K562 (cell line): ENCODE results near the gene PIK3CD. TPM values are rescaled to one million over a fixed set of nuclear protein-coding genes. Genes with fewer than 3 reads are reported as not detected.

Source experiments
- ATAC-seq: fragments of 200-7000 bp; cut with Tn5 transposase; 3 replicates; pipeline ENCODE4 v1.9.1; 2020; ENCODE audit warnings: moderate library complexity
- BruUV-seq: library from RNA; stranded (reverse); fragments of 400-500 nt; replicated peaks from 2 replicates; lab custom pipeline; 2021; lab: Mats Ljungman, UMichigan
- CTCF ChIA-PET: fragments of 300-600 bp; formaldehyde crosslinking; extraction: SDS; loops from one replicate; lab custom pipeline; 2021; ENCODE audit warnings: low intra/inter-chr PET ratio; lab: Yijun Ruan, JAX
- POLR2A ChIA-PET: fragments of 300-600, 350-650 bp; sonication (Branson Sonifier 250); formaldehyde crosslinking; extraction: SDS; loops from one replicate; lab custom pipeline; 2021; ENCODE audit warnings: antibody characterized with exemption, inconsistent platforms; lab: Yijun Ruan, JAX
- DNase-seq, 4 experiments: peaks; one replicate each; pipeline versions ENCODE4 v3.0.0 to v3.0.0-alpha.2; 2011 to 2018; ENCODE audit warnings: low spot score in 3 of 4, mixed read lengths in 3 of 4; ENCODE audit errors: extremely low read depth in 1 of 4
- FAIRE-seq: peaks from 2 replicates; lab custom pipeline; 2011; peaks lifted over from hg19 to GRCh38; lab: Jason Lieb, UNC
- H2AFZ ChIP-seq: 2 replicates; pipeline ENCODE4 v1.6.0; 2011; ENCODE audit warnings: low read depth, low read length, control low read depth, inconsistent platforms
- H3K27ac ChIP-seq: fragments of 200-600 bp; 3 replicates; pipeline ENCODE4 v1.8.0; 2011; ENCODE audit warnings: low read depth, mild to moderate bottlenecking, control low read depth, inconsistent platforms, low read length, moderate library complexity, mixed read lengths; ENCODE audit errors: extremely low read depth
- H3K27me3 ChIP-seq, 2 experiments: fragments of 300-600 bp in 1 of 2; 2 replicates in 1 of 2; 3 replicates in 1 of 2; pipeline versions ENCODE4 v1.6.0 to v1.8.0; 2011; ENCODE audit warnings: inconsistent platforms in 2 of 2, low read length in 2 of 2, mild to moderate bottlenecking in 1 of 2, mixed read lengths in 1 of 2, moderate library complexity in 1 of 2; ENCODE audit not compliant: control insufficient read depth in 2 of 2, insufficient read depth in 2 of 2
- H3K36me3 ChIP-seq: fragments of 300-600 bp; 3 replicates; pipeline ENCODE4 v1.8.0; 2011; ENCODE audit warnings: mild to moderate bottlenecking, low read length, inconsistent platforms; ENCODE audit not compliant: control insufficient read depth, insufficient read depth
- H3K4me1 ChIP-seq, 2 experiments: fragments of 200-600 bp in 1 of 2; replicated peaks in 1 of 2; 2 replicates in 1 of 2; 3 replicates in 1 of 2; pipeline versions ENCODE4 v1.5.1 to v1.8.0; 2011; ENCODE audit warnings: inconsistent platforms in 2 of 2, low read length in 2 of 2, mild to moderate bottlenecking in 1 of 2, mixed read lengths in 1 of 2, moderate library complexity in 1 of 2; ENCODE audit not compliant: control insufficient read depth in 2 of 2, insufficient read depth in 2 of 2
- H3K4me2 ChIP-seq: 2 replicates; pipeline ENCODE4 v1.6.1; 2011; ENCODE audit warnings: low read length, control low read depth, inconsistent platforms, mixed read lengths; ENCODE audit not compliant: insufficient read depth
- H3K4me3 ChIP-seq: fragments of 200-600 bp; sonication (generic), shearing (Covaris generic); 2 replicates; pipeline ENCODE4 v1.5.1; 2016; ENCODE audit warnings: control low read depth, inconsistent platforms
- H3K79me2 ChIP-seq: fragments of 200-600 bp; 3 replicates; pipeline ENCODE4 v1.8.0; 2011; ENCODE audit warnings: low read length, inconsistent platforms; ENCODE audit not compliant: control insufficient read depth, insufficient read depth
- H3K9ac ChIP-seq, 2 experiments: 2 replicates each; pipeline versions ENCODE4 v1.6.0 to v1.6.1; 2011; ENCODE audit warnings: low read depth in 2 of 2, low read length in 2 of 2, control low read depth in 1 of 2, inconsistent platforms in 1 of 2, mild to moderate bottlenecking in 1 of 2, mixed read lengths in 1 of 2; ENCODE audit not compliant: insufficient read depth in 1 of 2
- H3K9me1 ChIP-seq: one replicate; pipeline ENCODE4 v1.6.0; 2011; ENCODE audit warnings: inconsistent platforms, mild to moderate bottlenecking, low read length, moderate library complexity; ENCODE audit not compliant: control insufficient read depth, insufficient read depth
- H3K9me3 ChIP-seq: replicated peaks from 2 replicates; pipeline ENCODE4 v1.5.1; 2011; ENCODE audit warnings: low read depth, low read length, inconsistent platforms; ENCODE audit not compliant: control insufficient read depth, insufficient read depth
- H4K20me1 ChIP-seq: replicated peaks from 2 replicates; pipeline ENCODE4 v1.6.1; 2011; ENCODE audit warnings: low read length, inconsistent platforms, mixed read lengths; ENCODE audit not compliant: control insufficient read depth, insufficient read depth
- BCOR ChIP-seq: fragments of 450-650 bp; IDR thresholded peaks from 2 replicates; pipeline ENCODE4 v1.6.1; 2016
- MBD1 ChIP-seq: fragments of 250-450 bp; sonication (Bioruptor Pico); IDR thresholded peaks from 2 replicates; pipeline ENCODE4 v1.8.0; 2022; ENCODE audit warnings: inconsistent platforms
- RBM25 ChIP-seq: fragments of 200-400 bp; formaldehyde crosslinking; IDR thresholded peaks from 2 replicates; pipeline ENCODE4 v1.6.1; 2018; ENCODE audit warnings: low read length, low read depth, moderate library complexity; ENCODE audit not compliant: severe bottlenecking
- ZNF121 ChIP-seq: sonication (generic); formaldehyde crosslinking; conservative IDR thresholded peaks from 2 replicates; pipeline ENCODE4 v1.8.0; 2022; ENCODE audit warnings: missing genetic modification reagents
- ZNF561 ChIP-seq: fragments of 450-650 bp; formaldehyde crosslinking; conservative IDR thresholded peaks from 2 replicates; pipeline ENCODE4 v1.4.0; 2020; ENCODE audit warnings: mild to moderate bottlenecking, moderate library complexity
- WGBS: fragments of 100-300 bp; shearing (Covaris generic); methylation state at CpG from one replicate; pipeline ENCODE4 v1.1.6; 2016; ENCODE audit warnings: low coverage, mixed read lengths; ENCODE audit not compliant: insufficient coverage; ENCODE audit errors: missing lambda C conversion rate; 5-methylcytosine and 5-hydroxymethylcytosine counted together
- in situ Hi-C: fragments of 300-500 bp; cut with MboI; formaldehyde crosslinking; loops from 4 replicates; pipeline ENCODE4 v1.15.0; 2018; ENCODE audit warnings: inconsistent platforms, mixed read lengths
- intact Hi-C: fragments of 100-400 bp; cut with micrococcal nuclease; formaldehyde crosslinking; loops from 2 replicates; pipeline ENCODE4 v1.14.2; 2022
- polyA plus RNA-seq, 8 experiments: library from polyadenylated mRNA; depleted of rRNA in 4 of 8; stranded (reverse) in 5 of 8; unstranded in 3 of 8; fragments of >200 nt; fragmentation: Nextera tagmentation in 2 of 8; fragmentation: Illumina TruSeq in 1 of 8; extraction: Ambion mirVana in 2 of 8; extraction: Trizol in 1 of 8; gene quantifications; 2 replicates each; pipeline versions ENCODE4 v1.2.1 to v1.2.3, GENCODE V29; 2011 to 2014; ENCODE audit warnings: inconsistent platforms in 1 of 8, missing spikeins in 1 of 8
- total RNA-seq, 7 experiments: library from RNA; depleted of rRNA in 6 of 7; stranded (reverse); fragments of >200 nt in 6 of 7; fragmentation: Illumina TruSeq in 2 of 7; extraction: Trizol in 2 of 7; gene quantifications; 2 replicates each; pipeline versions ENCODE4 v1.2.1 to v1.2.3, GENCODE V29; 2011 to 2021; ENCODE audit warnings: low replicate concordance in 1 of 7

Gene PIK3CD
- total and polyA plus RNA-seq, 9 of the 15 experiments (the other 6 are each of a cell fraction or from before 2014, with no cell fraction given), result 1.8 to 20.8 (median 7.2) TPM

- ChIA-PET POLR2A (no interaction called here), CTCF (no interaction called here)
- ATAC-seq (no peak), FAIRE-seq (no peak), DNase-seq (no peak)
- Histone ChIP-seq H3K36me3 (peaks cover 4% of the 10 kb centered on the region; the same call in 2 of the 3 replicates), H2AFZ (peak overlapping the region; percentile 89), H3K4me3 (peak overlapping the region; percentile 51), H3K4me2 (peak overlapping the region; percentile 52), H4K20me1 (no peaks in the 10 kb centered on the region), H3K9me3 (no peaks in the 10 kb centered on the region), H3K4me1 (peaks cover 31 to 39% of the 10 kb centered on the region in 2 experiments), H3K9me1 (no peaks in the 10 kb centered on the region), H3K79me2 (peaks cover 12% of the 10 kb centered on the region; the same call in 2 of the 3 replicates), H3K27me3 (no peaks in the 10 kb centered on the region), H3K27ac (no peak overlapping the region), H3K9ac (peak overlapping the region in 1 of 2 experiments; percentile 94; a peak in 2 of 4 replicates)
- in situ Hi-C loops, result no loop called here
- intact Hi-C loops, result loop anchor here (5.0 kb wide), 1 partner anchor 61 kb away; no protein-coding TSS in a partner anchor
- TF ChIP-seq BCOR, result peak; percentile 13; the same call in 1 of the 2 replicates
- TF ChIP-seq RBM25, result peak; percentile 52
- 0 out of 2 replicates have a peak, but pooled peaks have one; percentile 51 for TF ChIP-seq MBD1 (CRISPR knock-in tag)
- TF ChIP-seq ZNF561, result no peak
- peak; percentile 98 for TF ChIP-seq ZNF121 (CRISPR knock-in tag)
- WGBS, result 71% methylated on average over 14 of the region's 14 CpGs
- no TSS peak for BruUV-seq
These were observed 37.1 kb downstream of the PIK3CD start for GRCh38 chr1:9688599-9688998.
